ENCODE data around the gene SLC7A5.
"Not testable (repeated sequence)": the region's sequence is repeated elsewhere in the genome, so short reads cannot be mapped to it uniquely, and the experiment has no call there.

The SLC7A5 gene

GRCh38 chr16:87860553-87861299 lies 8.6 kb downstream of the SLC7A5 start:
- no peak for DNase-seq

- DNase-seq = not testable (repeated sequence)
These were observed 10.9 kb downstream of the SLC7A5 start for GRCh38 chr16:87858151-87858993.

GRCh38 chr16:87856791-87857228 lies 12.5 kb downstream of the SLC7A5 start:
- no peak for DNase-seq

GRCh38 chr16:87855852-87856715 lies 13.2 kb downstream of the SLC7A5 start:
- no peak for DNase-seq

GRCh38 chr16:87854907-87855683 lies 14.2 kb downstream of the SLC7A5 start:
- no peak for DNase-seq

GRCh38 chr16:87854053-87854906 lies 15.0 kb downstream of the SLC7A5 start:
- DNase-seq = no peak

- peak; percentile 5 for DNase-seq
These were observed 15.8 kb downstream of the SLC7A5 start for GRCh38 chr16:87853411-87854052.

- no peak for DNase-seq
These were observed 17.7 kb downstream of the SLC7A5 start for GRCh38 chr16:87851601-87852000.

GRCh38 chr16:87851141-87851587 lies 18.1 kb downstream of the SLC7A5 start:
- DNase-seq = no peak

GRCh38 chr16:87850009-87851006 lies 19.0 kb downstream of the SLC7A5 start:
- peak; percentile 2 for DNase-seq

GRCh38 chr16:87849419-87850008 lies 19.8 kb downstream of the SLC7A5 start:
- no peak for DNase-seq

- DNase-seq = no peak
These were observed 20.5 kb downstream of the SLC7A5 start for GRCh38 chr16:87848676-87849345.

GRCh38 chr16:87847785-87848675 lies 21.3 kb downstream of the SLC7A5 start:
- no peak for DNase-seq

GRCh38 chr16:87847467-87847784 lies 21.9 kb downstream of the SLC7A5 start:
- DNase-seq = no peak

- no peak for DNase-seq
These were observed 22.4 kb downstream of the SLC7A5 start for GRCh38 chr16:87846705-87847466.

GRCh38 chr16:87845807-87846619 lies 23.3 kb downstream of the SLC7A5 start:
- no peak for DNase-seq
